Right atrium auricular region (tissue), 2 donors: ENCODE results near the gene HES2. TPM values are rescaled to one million over a fixed set of nuclear protein-coding genes. Genes with fewer than 3 reads are reported as not detected.
"Not testable (repeated sequence)": the region's sequence is repeated elsewhere in the genome, so short reads cannot be mapped to it uniquely, and the experiment has no call there.

ENCODE experiments used
- DNase-seq: peaks from one replicate; pipeline ENCODE4 v3.0.0-alpha.2; 2019; ENCODE audit warnings: low spot score
- H3K27ac ChIP-seq, 2 donors: fragments of 200-600 bp; sonication (generic); 1 replicate in 1 of 2; 2 replicates in 1 of 2; pipeline ENCODE4 v1.5.1; 2016 to 2019
- H3K27me3 ChIP-seq, 2 donors: fragments of 200-600 bp; sonication (generic); one replicate each; pipeline versions ENCODE4 v1.5.1 to v1.6.0; 2017 to 2019
- H3K36me3 ChIP-seq: fragments of 200-600 bp; sonication (generic); one replicate; pipeline ENCODE4 v1.5.1; 2016
- H3K4me1 ChIP-seq, 2 donors: fragments of 200-600 bp; sonication (generic); one replicate each; pipeline versions ENCODE4 v1.5.1 to v1.6.0; 2017 to 2019
- H3K4me3 ChIP-seq, 2 donors: fragments of 200-600 bp; sonication (generic); 1 replicate in 1 of 2; 2 replicates in 1 of 2; pipeline ENCODE4 v1.5.1; 2017 to 2019; ENCODE audit warnings: mild to moderate bottlenecking in 1 of 2, moderate library complexity in 1 of 2
- H3K9me3 ChIP-seq, 2 donors: fragments of 200-600 bp; sonication (generic); one replicate each; pipeline ENCODE4 v1.5.1; 2019
- CTCF ChIP-seq, 2 donors: fragments of 200-600 bp; sonication (generic); IDR thresholded peaks; one replicate each; pipeline ENCODE4 v1.5.1; 2019; ENCODE audit warnings: antibody characterized with exemption in 2 of 2
- total RNA-seq, 2 donors: library from RNA; depleted of rRNA; stranded (reverse); fragments of >200 nt; gene quantifications; one replicate each; pipeline ENCODE4 v1.1.0, GENCODE V29; 2016

Gene HES2
- total RNA-seq, 2 donors from 2014 or later = not detected

GRCh38 chr1:6373961-6374720, 45.6 kb downstream of the HES2 start:
- no peaks in the 10 kb centered on the region for H3K27me3 ChIP-seq
- no peak overlapping the region for H3K27ac ChIP-seq
- no peak for TF ChIP-seq CTCF (IDR thresholded peaks at IDR 0.05)
- H3K9me3 ChIP-seq = no peaks in the 10 kb centered on the region
- no peak overlapping the region for H3K4me3 ChIP-seq
- H3K4me1 ChIP-seq = no peaks in the 10 kb centered on the region
- H3K36me3 ChIP-seq = no peaks in the 10 kb centered on the region
- no peak for DNase-seq

- not testable (repeated sequence) for H3K4me3 ChIP-seq, H3K27me3 ChIP-seq, DNase-seq, H3K9me3 ChIP-seq, H3K36me3 ChIP-seq, H3K4me1 ChIP-seq, H3K27ac ChIP-seq
Observed at GRCh38 chr1:6372236-6372635, 47.5 kb downstream of the HES2 start.

GRCh38 chr1:6370006-6370405, 49.7 kb downstream of the HES2 start:
- H3K9me3 ChIP-seq = no peaks in the 10 kb centered on the region
- no peak overlapping the region for H3K27ac ChIP-seq
- H3K36me3 ChIP-seq = no peaks in the 10 kb centered on the region
- H3K27me3 ChIP-seq = no peaks in the 10 kb centered on the region
- no peaks in the 10 kb centered on the region for H3K4me1 ChIP-seq
- TF ChIP-seq CTCF (IDR thresholded peaks at IDR 0.05) = no peak
- no peak overlapping the region for H3K4me3 ChIP-seq
- DNase-seq = no peak

- Histone ChIP-seq H3K4me1 (peaks cover 0 to 5% of the 10 kb centered on the region in 2 donors), H3K27me3 (no peaks in the 10 kb centered on the region), H3K9me3 (no peaks in the 10 kb centered on the region), H3K4me3 (no peak overlapping the region), H3K36me3 (no peaks in the 10 kb centered on the region), H3K27ac (no peak overlapping the region)
- DNase-seq = no peak
- no peak for TF ChIP-seq CTCF (IDR thresholded peaks at IDR 0.05)
Observed at GRCh38 chr1:6367381-6368012, 52.2 kb downstream of the HES2 start.

- H3K36me3 ChIP-seq = no peaks in the 10 kb centered on the region
- H3K4me1 ChIP-seq = peaks cover 0 to 13% of the 10 kb centered on the region in 2 donors
- no peaks in the 10 kb centered on the region for H3K9me3 ChIP-seq
- H3K27ac ChIP-seq = no peak overlapping the region
- no peak for DNase-seq
- H3K4me3 ChIP-seq = no peak overlapping the region
- TF ChIP-seq CTCF (IDR thresholded peaks at IDR 0.05) = no peak
- H3K27me3 ChIP-seq = no peaks in the 10 kb centered on the region
Observed at GRCh38 chr1:6365047-6365446, 54.7 kb downstream of the HES2 start.

GRCh38 chr1:6363085-6363884, 56.4 kb downstream of the HES2 start:
- peak; percentile 72 for DNase-seq
- H3K27me3 ChIP-seq, H3K4me3 ChIP-seq, H3K36me3 ChIP-seq, H3K27ac ChIP-seq, H3K9me3 ChIP-seq: not testable (repeated sequence)
- peaks cover 0 to 31% of the 10 kb centered on the region in 2 donors for H3K4me1 ChIP-seq
- TF ChIP-seq CTCF (IDR thresholded peaks at IDR 0.05) = peak; percentile 56 to 82
